ENCODE results near the gene RAB4B. TPM values are rescaled to one million over a fixed set of nuclear protein-coding genes. Genes with fewer than 3 reads are reported as not detected.

Gene RAB4B
- total RNA-seq, 1 experiment from 2014 or later: 28.5 TPM

- peaks cover 25% of the 10 kb centered on the region for H3K4me1 ChIP-seq (replicated peaks)
- H3K36me3 ChIP-seq: peaks cover 48% of the 10 kb centered on the region
These were observed 21.7 kb downstream of the RAB4B start for GRCh38 chr19:40799558-40800338.

GRCh38 chr19:40800339-40800996, 22.4 kb downstream of the RAB4B start:
- peaks cover 55% of the 10 kb centered on the region for H3K36me3 ChIP-seq
- no peaks in the 10 kb centered on the region for H3K27me3 ChIP-seq (replicated peaks)
- no peak for DNase-seq (ENCODE audit: low read depth in 1 of 2, low spot score in 2 of 2)
- no peaks in the 10 kb centered on the region for H3K9me3 ChIP-seq (replicated peaks)
- peaks cover 26% of the 10 kb centered on the region for H3K4me1 ChIP-seq (replicated peaks)
- H3K27ac ChIP-seq: no peak overlapping the region
- peak overlapping the region; percentile 85 for H3K4me3 ChIP-seq

More at GRCh38 chr19:40799558-40800338, 21.7 kb downstream of the RAB4B start:
- no peaks in the 10 kb centered on the region for H3K27me3 ChIP-seq (replicated peaks)
- DNase-seq (ENCODE audit: low read depth in 1 of 2, low spot score in 2 of 2): peak in 1 of 2 experiments; percentile 35
- peak overlapping the region; percentile 85 for H3K4me3 ChIP-seq
- H3K9me3 ChIP-seq (replicated peaks): no peaks in the 10 kb centered on the region
- peak overlapping the region; percentile 68 for H3K27ac ChIP-seq

- Histone ChIP-seq H3K9me3 (replicated peaks) (no peaks in the 10 kb centered on the region), H3K27me3 (replicated peaks) (no peaks in the 10 kb centered on the region), H3K36me3 (peaks cover 60% of the 10 kb centered on the region), H3K4me1 (replicated peaks) (peaks cover 31% of the 10 kb centered on the region), H3K27ac (no peak overlapping the region), H3K4me3 (peak overlapping the region; percentile 85; the same call in 1 of the 2 replicates)
- no peak for DNase-seq (ENCODE audit: low read depth in 1 of 2, low spot score in 2 of 2)
These were observed 22.9 kb downstream of the RAB4B start for GRCh38 chr19:40800997-40801377.

GRCh38 chr19:40801426-40802299, 23.6 kb downstream of the RAB4B start:
- Histone ChIP-seq H3K27ac (no peak overlapping the region), H3K4me3 (no peak overlapping the region; the same call in 1 of the 2 replicates), H3K27me3 (replicated peaks) (no peaks in the 10 kb centered on the region), H3K9me3 (replicated peaks) (no peaks in the 10 kb centered on the region), H3K4me1 (replicated peaks) (peaks cover 38% of the 10 kb centered on the region), H3K36me3 (peaks cover 65% of the 10 kb centered on the region)
- DNase-seq (ENCODE audit: low read depth in 1 of 2, low spot score in 2 of 2): no peak

GRCh38 chr19:40802300-40803169, 24.5 kb downstream of the RAB4B start:
- H3K9me3 ChIP-seq (replicated peaks): no peaks in the 10 kb centered on the region
- peaks cover 42% of the 10 kb centered on the region for H3K4me1 ChIP-seq (replicated peaks)
- H3K4me3 ChIP-seq: no peak overlapping the region
- peaks cover 71% of the 10 kb centered on the region for H3K36me3 ChIP-seq
- DNase-seq (ENCODE audit: low read depth in 1 of 2, low spot score in 2 of 2): no peak
- H3K27ac ChIP-seq: no peak overlapping the region
- H3K27me3 ChIP-seq (replicated peaks): no peaks in the 10 kb centered on the region

GRCh38 chr19:40803170-40803856, 25.3 kb downstream of the RAB4B start:
- H3K36me3 ChIP-seq: peaks cover 79% of the 10 kb centered on the region
- H3K27ac ChIP-seq: no peak overlapping the region
- H3K4me3 ChIP-seq: no peak overlapping the region
- H3K27me3 ChIP-seq (replicated peaks): no peaks in the 10 kb centered on the region
- no peaks in the 10 kb centered on the region for H3K9me3 ChIP-seq (replicated peaks)
- H3K4me1 ChIP-seq (replicated peaks): peaks cover 34% of the 10 kb centered on the region
- no peak for DNase-seq (ENCODE audit: low read depth in 1 of 2, low spot score in 2 of 2)

- peaks cover 87% of the 10 kb centered on the region for H3K36me3 ChIP-seq
- peaks cover 34% of the 10 kb centered on the region for H3K4me1 ChIP-seq (replicated peaks)
- no peak for DNase-seq (ENCODE audit: low read depth in 1 of 2, low spot score in 2 of 2)
- H3K27me3 ChIP-seq (replicated peaks): no peaks in the 10 kb centered on the region
- H3K9me3 ChIP-seq (replicated peaks): no peaks in the 10 kb centered on the region
- H3K4me3 ChIP-seq: no peak overlapping the region
- H3K27ac ChIP-seq: no peak overlapping the region
These were observed 26.1 kb downstream of the RAB4B start for GRCh38 chr19:40803857-40804782.

- H3K27me3 ChIP-seq (replicated peaks): no peaks in the 10 kb centered on the region
- H3K4me1 ChIP-seq (replicated peaks): peaks cover 36% of the 10 kb centered on the region
- H3K9me3 ChIP-seq (replicated peaks): no peaks in the 10 kb centered on the region
- no peak for DNase-seq (ENCODE audit: low read depth in 1 of 2, low spot score in 2 of 2)
- no peak overlapping the region for H3K4me3 ChIP-seq
- H3K27ac ChIP-seq: no peak overlapping the region
- peaks cover 94% of the 10 kb centered on the region for H3K36me3 ChIP-seq
These were observed 26.8 kb downstream of the RAB4B start for GRCh38 chr19:40804783-40805242.

GRCh38 chr19:40805258-40805868, 27.3 kb downstream of the RAB4B start:
- Histone ChIP-seq H3K4me1 (replicated peaks) (peaks cover 39% of the 10 kb centered on the region), H3K27ac (no peak overlapping the region), H3K27me3 (replicated peaks) (no peaks in the 10 kb centered on the region), H3K9me3 (replicated peaks) (no peaks in the 10 kb centered on the region), H3K4me3 (no peak overlapping the region), H3K36me3 (peaks cover 93% of the 10 kb centered on the region)
- DNase-seq (ENCODE audit: low read depth in 1 of 2, low spot score in 2 of 2): no peak

- Histone ChIP-seq H3K36me3 (peaks cover 83% of the 10 kb centered on the region), H3K9me3 (replicated peaks) (no peaks in the 10 kb centered on the region), H3K4me1 (replicated peaks) (peaks cover 39% of the 10 kb centered on the region), H3K27ac (no peak overlapping the region), H3K27me3 (replicated peaks) (no peaks in the 10 kb centered on the region), H3K4me3 (no peak overlapping the region)
- DNase-seq (ENCODE audit: low read depth in 1 of 2, low spot score in 2 of 2): peak; percentile 93 to 95
These were observed 28.5 kb downstream of the RAB4B start for GRCh38 chr19:40806423-40807146.

Data from SJSA1 (cell line).